ENCODE data around the gene SPAG17. TPM values are rescaled to one million over a fixed set of nuclear protein-coding genes. Genes with fewer than 3 reads are reported as not detected.

Gene SPAG17
- polyA plus RNA-seq, 4 donors = 5.9 to 10.0 (median 8.7) TPM

- DNase-seq (ENCODE audit: low read depth in 4 of 4, low spot score in 3 of 4) = no peak
Observed at GRCh38 chr1:118084400-118084799, 100.6 kb downstream of the SPAG17 start.

DNA sequence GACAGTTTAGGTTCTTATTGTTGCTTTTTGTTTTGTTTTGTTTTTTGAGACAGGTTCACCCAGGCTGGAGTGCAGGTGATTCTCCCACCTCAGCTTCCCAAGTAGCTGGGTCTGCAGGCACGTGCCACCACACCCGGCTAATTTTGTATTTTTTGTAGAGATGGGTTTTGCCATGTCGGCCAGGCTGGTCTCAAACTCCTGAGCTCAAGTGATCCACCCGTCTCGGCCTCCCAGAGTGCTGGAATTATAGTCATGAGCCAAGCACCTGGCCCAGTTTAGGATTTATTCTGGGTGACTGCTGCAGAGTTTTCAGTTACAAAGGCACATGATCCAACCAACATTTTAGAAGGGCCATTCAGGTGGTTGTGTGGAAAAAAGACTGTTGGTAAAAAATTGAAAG is 102.0 kb downstream of the SPAG17 start:
- DNase-seq (ENCODE audit: low read depth in 4 of 4, low spot score in 3 of 4) = no peak

DNA sequence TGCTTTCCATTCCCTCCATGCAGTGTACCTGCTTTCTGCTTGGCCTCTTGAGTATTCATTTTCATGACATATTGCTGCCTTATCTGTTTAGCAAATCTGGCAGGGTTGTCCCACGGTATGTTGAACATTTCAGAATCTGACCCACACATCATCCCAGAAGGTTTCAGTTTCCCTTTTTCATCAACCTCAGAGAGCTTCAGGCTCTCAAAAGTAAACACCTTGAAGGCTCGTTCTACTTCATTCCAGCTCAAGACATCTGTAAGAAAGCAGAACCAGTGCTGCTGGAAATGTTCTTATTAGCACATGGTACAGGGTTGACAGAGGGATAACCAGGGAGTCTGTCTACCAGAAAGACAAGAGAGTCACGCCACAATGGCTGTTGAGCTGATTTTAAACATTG is 103.6 kb downstream of the SPAG17 start:
- DNase-seq (ENCODE audit: low read depth in 4 of 4, low spot score in 3 of 4) = no peak

- peak in 2 of 4 donors; percentile 2 to 4 for DNase-seq (ENCODE audit: low read depth in 4 of 4, low spot score in 3 of 4)
Observed at GRCh38 chr1:118077331-118078045, 107.5 kb downstream of the SPAG17 start.

GRCh38 chr1:118075116-118075515 is 109.9 kb downstream of the SPAG17 start:
- no peak for DNase-seq (ENCODE audit: low read depth in 4 of 4, low spot score in 3 of 4)

GRCh38 chr1:118073648-118074435 is 111.2 kb downstream of the SPAG17 start:
- no peak for DNase-seq (ENCODE audit: low read depth in 4 of 4, low spot score in 3 of 4)

GRCh38 chr1:118049981-118050380 is 135.0 kb downstream of the SPAG17 start:
- DNase-seq (ENCODE audit: low read depth in 4 of 4, low spot score in 3 of 4) = no peak

DNA sequence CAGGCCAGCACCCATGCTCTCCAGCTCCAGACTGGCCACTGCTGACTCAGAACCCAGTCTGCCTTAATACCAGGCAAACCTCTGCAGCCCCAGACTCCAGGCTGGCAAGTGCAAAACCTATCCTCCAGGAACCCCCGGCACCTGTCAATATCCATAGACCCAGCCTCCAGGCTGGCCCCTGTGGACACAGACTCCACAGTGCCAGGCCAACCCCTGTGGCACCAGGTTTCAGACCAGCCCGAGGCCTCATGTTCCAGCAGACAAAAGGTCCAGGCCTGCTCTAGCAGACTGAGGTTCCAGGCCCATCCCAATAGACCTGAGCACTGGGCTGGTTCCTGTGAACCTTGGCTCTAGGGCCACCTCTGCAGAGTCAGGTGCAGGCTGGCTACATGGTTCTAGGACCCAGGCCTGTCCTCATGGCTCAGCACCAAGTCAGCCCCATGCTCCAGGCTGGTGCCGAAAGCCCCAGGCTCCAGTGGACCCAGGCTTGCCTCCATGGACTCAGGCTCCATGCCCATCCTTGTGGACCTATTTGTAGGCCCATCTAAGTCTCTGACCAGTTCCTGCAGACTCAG is 137.3 kb downstream of the SPAG17 start:
- no peak for DNase-seq (ENCODE audit: low read depth in 4 of 4, low spot score in 3 of 4)

- no peak for DNase-seq (ENCODE audit: low read depth in 4 of 4, low spot score in 3 of 4)
Observed at GRCh38 chr1:118047006-118047649, 137.9 kb downstream of the SPAG17 start.

DNA sequence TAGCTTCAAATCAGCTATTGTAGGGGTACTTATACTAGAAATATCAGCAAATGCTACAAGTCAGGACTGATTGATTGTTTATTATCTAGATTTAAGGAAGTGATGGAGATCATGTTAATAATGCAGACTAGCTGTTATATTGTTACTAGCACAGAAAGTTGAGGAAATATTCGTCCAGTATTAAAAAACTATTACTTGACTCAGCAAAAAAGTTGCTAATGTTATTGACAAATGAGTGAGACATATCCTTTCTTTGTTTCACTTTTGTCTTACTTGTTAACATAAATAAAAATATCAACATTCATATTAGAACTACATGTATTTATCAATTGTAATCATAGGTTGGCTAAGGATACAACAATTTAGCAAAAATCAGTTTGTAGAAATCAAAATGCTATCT is 141.4 kb downstream of the SPAG17 start:
- no peak for DNase-seq (ENCODE audit: low read depth in 4 of 4, low spot score in 3 of 4)

DNA sequence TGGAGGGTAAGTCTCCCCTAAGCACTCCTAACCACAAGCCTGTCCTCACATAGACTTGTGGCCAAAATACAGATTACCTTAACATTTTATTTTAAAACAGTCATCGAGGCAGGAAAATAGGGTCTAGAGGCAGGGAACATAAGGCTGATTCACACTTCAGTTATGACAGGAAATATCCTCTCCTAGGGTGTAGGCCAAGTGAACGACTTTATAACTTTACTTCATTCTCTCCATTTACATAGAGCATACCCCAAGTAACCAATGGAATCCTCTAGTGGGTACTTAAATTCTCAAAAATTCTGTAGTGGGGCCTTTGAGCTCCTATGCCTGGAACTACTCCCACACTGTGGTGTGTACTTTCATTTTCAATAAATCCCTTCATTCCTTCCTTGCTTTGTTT is 142.5 kb downstream of the SPAG17 start:
- DNase-seq (ENCODE audit: low read depth in 4 of 4, low spot score in 3 of 4) = no peak

- no peak for DNase-seq (ENCODE audit: low read depth in 4 of 4, low spot score in 3 of 4)
Observed at GRCh38 chr1:118039170-118039569, 145.9 kb downstream of the SPAG17 start.

- DNase-seq (ENCODE audit: low read depth in 4 of 4, low spot score in 3 of 4) = no peak
Observed at GRCh38 chr1:118032883-118033282, 152.1 kb downstream of the SPAG17 start.

DNA sequence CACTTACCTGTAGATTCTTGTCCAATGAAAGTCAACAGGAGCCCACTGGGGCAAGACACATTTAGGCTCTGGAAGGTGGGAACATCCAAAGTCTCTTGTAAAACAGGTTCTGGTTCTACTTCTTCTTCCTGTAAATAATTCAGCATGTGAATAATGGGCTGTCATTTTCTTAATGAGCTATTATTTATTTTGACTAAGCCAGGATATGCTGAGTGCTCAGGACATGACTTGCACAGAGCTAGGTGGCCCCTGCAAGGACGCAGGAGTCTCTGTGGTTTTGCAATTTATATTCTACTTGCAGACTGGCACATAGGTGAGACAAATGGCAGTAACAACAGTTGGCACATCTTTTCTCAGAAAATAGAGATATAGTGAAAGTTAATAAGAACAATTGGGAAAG is 156.8 kb downstream of the SPAG17 start:
- DNase-seq (ENCODE audit: low read depth in 4 of 4, low spot score in 3 of 4) = no peak

DNA sequence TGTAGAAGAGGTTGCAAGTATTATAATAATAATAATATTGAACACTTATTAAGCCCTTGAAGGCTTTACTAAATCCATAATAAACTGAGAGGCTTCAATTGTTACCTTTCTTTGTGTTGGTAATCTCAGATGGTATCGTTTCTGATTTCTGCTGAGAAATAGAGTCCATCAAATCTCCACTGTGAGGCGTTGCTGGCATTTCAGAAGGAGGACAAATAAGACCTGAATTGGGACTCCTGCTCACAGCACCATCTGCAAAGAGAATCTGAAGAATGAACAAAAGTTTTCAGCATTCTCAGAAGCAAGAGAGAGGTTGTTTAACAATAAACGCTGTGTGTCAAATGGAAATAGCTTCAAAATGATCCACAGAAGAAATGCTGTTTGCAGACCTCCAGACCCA is 161.8 kb downstream of the SPAG17 start:
- DNase-seq (ENCODE audit: low read depth in 4 of 4, low spot score in 3 of 4) = no peak

GRCh38 chr1:118021668-118022067 is 163.4 kb downstream of the SPAG17 start:
- no peak for DNase-seq (ENCODE audit: low read depth in 4 of 4, low spot score in 3 of 4)

GRCh38 chr1:118018060-118018459 is 167.0 kb downstream of the SPAG17 start:
- DNase-seq (ENCODE audit: low read depth in 4 of 4, low spot score in 3 of 4) = no peak

GRCh38 chr1:118013938-118014337 is 171.1 kb downstream of the SPAG17 start:
- DNase-seq (ENCODE audit: low read depth in 4 of 4, low spot score in 3 of 4) = no peak

DNA sequence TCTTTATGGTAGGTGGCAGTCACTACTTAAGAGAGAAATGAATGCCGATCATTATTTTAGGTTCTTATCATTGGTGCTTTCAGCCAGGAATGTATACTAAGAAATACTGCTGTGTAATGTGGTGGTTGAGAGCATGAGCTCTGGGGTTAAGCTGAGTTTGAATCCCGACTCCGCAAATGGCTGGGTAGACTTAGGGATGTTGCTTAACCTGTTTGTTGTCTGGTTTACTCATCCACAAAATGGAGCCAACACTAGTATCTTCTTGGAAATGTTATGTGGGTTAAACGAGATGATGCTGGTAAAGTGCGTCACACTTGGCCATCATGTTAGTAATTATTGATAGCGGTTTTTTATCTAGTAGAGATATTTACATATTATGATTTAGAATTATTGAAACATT is 171.7 kb downstream of the SPAG17 start:
- no peak for DNase-seq (ENCODE audit: low read depth in 4 of 4, low spot score in 3 of 4)

GRCh38 chr1:118012515-118013124 is 172.4 kb downstream of the SPAG17 start:
- no peak for DNase-seq (ENCODE audit: low read depth in 4 of 4, low spot score in 3 of 4)

DNA sequence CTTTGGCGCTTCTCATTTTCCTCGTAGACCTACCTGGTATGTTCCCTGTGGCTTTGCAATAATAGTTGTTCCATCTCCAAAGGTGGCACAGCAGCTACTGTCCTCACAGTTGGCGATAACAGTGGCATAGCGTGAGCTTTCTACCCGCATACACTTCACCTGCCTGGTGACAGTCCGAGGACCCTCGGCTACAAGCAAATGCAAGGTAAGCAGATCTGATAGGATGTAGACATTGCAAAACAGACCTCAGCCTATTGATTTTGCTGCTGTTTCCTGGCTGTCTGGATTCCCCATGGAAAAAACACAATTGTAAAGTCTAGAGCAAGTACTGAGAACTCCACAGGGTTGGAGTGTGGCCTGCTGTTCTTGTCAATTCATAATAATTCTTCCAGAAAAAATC is 177.0 kb downstream of the SPAG17 start:
- DNase-seq (ENCODE audit: low read depth in 4 of 4, low spot score in 3 of 4) = no peak

Data from right renal pelvis (tissue), 4 donors.